Right atrium auricular region (tissue), 2 donors: ENCODE results near the gene SLC25A52. TPM values are rescaled to one million over a fixed set of nuclear protein-coding genes. Genes with fewer than 3 reads are reported as not detected.
A peak's percentile ranks its signal among the peaks of the same experiment; 100 is the strongest.

Experiments used
- DNase-seq: peaks from one replicate; pipeline ENCODE4 v3.0.0-alpha.2; 2019; ENCODE audit warnings: low spot score
- H3K27ac ChIP-seq, 2 donors: fragments of 200-600 bp; sonication (generic); 1 replicate in 1 of 2; 2 replicates in 1 of 2; pipeline ENCODE4 v1.5.1; 2016 to 2019
- H3K27me3 ChIP-seq, 2 donors: fragments of 200-600 bp; sonication (generic); one replicate each; pipeline versions ENCODE4 v1.5.1 to v1.6.0; 2017 to 2019
- H3K36me3 ChIP-seq: fragments of 200-600 bp; sonication (generic); one replicate; pipeline ENCODE4 v1.5.1; 2016
- H3K4me1 ChIP-seq, 2 donors: fragments of 200-600 bp; sonication (generic); one replicate each; pipeline versions ENCODE4 v1.5.1 to v1.6.0; 2017 to 2019
- H3K4me3 ChIP-seq, 2 donors: fragments of 200-600 bp; sonication (generic); 1 replicate in 1 of 2; 2 replicates in 1 of 2; pipeline ENCODE4 v1.5.1; 2017 to 2019; ENCODE audit warnings: mild to moderate bottlenecking in 1 of 2, moderate library complexity in 1 of 2
- H3K9me3 ChIP-seq, 2 donors: fragments of 200-600 bp; sonication (generic); one replicate each; pipeline ENCODE4 v1.5.1; 2019
- total RNA-seq, 2 donors: library from RNA; depleted of rRNA; stranded (reverse); fragments of >200 nt; gene quantifications; one replicate each; pipeline ENCODE4 v1.1.0, GENCODE V29; 2016
- TF ChIP-seq, protein P1 (sequence below), 2 donors: fragments of 200-600 bp; sonication (generic); IDR thresholded peaks; one replicate each; pipeline ENCODE4 v1.5.1; 2019; ENCODE audit warnings: antibody characterized with exemption in 2 of 2

Gene SLC25A52
- total RNA-seq, 2 donors from 2014 or later: not detected

DNA sequence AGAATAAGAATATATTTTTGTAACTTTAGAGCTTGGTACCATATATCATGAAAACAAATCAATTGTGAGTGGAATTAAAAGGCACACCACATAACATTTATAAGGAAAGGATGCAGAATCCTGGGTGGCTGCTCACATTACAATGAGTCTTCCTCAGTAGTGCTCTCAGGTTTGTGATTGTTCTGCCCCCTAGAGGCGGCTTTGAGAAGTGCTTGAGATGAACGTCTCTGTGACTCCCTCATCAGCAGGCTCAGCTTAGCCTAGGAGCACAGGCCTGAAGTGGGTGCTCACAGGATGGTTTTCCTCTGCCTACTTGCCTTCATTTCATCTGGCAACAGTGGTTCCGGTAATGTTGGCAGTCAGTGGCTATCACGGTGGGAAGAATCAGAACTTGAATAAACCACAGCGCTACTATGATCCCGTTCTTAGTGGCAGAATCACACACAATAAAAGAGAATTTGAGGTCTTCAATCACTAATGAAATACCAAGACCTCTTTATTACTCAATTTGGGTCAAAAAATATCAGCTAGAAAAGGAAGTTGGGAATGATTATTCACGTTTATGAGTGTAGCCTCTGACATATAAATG is 38.2 kb downstream of the SLC25A52 start:
- DNase-seq: peak; percentile 92
- H3K27me3 ChIP-seq: no peaks in the 10 kb centered on the region
- H3K36me3 ChIP-seq: no peaks in the 10 kb centered on the region
- H3K4me1 ChIP-seq: peaks cover 0 to 4% of the 10 kb centered on the region in 2 donors
- H3K4me3 ChIP-seq: no peak overlapping the region
- H3K27ac ChIP-seq: no peak overlapping the region
- no peaks in the 10 kb centered on the region for H3K9me3 ChIP-seq
- TF ChIP-seq, protein P1, sequence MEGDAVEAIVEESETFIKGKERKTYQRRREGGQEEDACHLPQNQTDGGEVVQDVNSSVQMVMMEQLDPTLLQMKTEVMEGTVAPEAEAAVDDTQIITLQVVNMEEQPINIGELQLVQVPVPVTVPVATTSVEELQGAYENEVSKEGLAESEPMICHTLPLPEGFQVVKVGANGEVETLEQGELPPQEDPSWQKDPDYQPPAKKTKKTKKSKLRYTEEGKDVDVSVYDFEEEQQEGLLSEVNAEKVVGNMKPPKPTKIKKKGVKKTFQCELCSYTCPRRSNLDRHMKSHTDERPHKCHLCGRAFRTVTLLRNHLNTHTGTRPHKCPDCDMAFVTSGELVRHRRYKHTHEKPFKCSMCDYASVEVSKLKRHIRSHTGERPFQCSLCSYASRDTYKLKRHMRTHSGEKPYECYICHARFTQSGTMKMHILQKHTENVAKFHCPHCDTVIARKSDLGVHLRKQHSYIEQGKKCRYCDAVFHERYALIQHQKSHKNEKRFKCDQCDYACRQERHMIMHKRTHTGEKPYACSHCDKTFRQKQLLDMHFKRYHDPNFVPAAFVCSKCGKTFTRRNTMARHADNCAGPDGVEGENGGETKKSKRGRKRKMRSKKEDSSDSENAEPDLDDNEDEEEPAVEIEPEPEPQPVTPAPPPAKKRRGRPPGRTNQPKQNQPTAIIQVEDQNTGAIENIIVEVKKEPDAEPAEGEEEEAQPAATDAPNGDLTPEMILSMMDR (IDR thresholded peaks at IDR 0.05): peak; percentile 74 to 90

DNA sequence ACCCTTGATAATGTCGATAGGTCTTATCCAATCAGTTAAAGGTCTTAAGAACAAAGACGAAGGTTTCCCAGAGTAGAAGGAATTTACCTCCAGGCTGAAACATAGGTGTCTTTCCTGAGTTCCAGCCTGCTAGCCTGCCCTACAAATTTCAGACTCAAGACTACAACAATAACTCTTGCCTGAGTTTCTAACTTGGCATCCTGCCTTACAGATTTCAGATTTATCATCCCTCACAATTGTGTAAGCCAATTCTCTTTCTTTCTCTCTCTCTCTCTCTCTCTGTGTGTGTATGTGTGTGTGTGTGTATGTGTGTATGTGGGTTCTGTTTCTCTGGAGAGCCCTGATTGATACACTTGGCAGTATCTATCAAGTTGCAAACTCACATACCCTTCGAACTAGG is 39.1 kb downstream of the SLC25A52 start:
- Histone ChIP-seq H3K9me3 (no peaks in the 10 kb centered on the region), H3K27me3 (no peaks in the 10 kb centered on the region), H3K36me3 (no peaks in the 10 kb centered on the region), H3K27ac (no peak overlapping the region), H3K4me3 (no peak overlapping the region), H3K4me1 (peaks cover 0 to 4% of the 10 kb centered on the region in 2 donors)
- TF ChIP-seq, protein P1 (IDR thresholded peaks at IDR 0.05): no peak
- DNase-seq: no peak

DNA sequence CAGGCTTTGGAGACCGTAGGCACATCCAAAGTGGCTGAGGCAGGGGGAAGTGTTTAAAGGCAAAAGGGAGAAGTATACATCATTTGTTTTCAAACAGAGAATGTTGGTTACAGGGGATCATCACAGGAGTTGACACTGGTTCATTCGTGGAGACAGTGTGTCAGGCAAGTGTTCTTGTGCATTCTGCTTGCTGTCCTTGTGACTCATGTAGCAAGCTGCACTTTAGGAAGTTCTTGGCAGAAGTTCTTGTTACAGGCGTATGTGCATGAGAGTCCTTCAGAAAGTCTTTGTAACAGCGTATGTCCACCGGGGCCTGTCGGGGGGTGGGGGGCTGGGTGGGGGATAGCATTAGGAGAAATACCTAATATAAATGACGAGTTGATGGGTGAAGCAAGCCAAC is 39.8 kb downstream of the SLC25A52 start:
- no peaks in the 10 kb centered on the region for H3K9me3 ChIP-seq
- H3K27ac ChIP-seq: no peak overlapping the region
- H3K27me3 ChIP-seq: no peaks in the 10 kb centered on the region
- TF ChIP-seq, protein P1 (IDR thresholded peaks at IDR 0.05): no peak
- no peaks in the 10 kb centered on the region for H3K36me3 ChIP-seq
- no peak for DNase-seq
- no peak overlapping the region for H3K4me3 ChIP-seq
- H3K4me1 ChIP-seq: peaks cover 0 to 4% of the 10 kb centered on the region in 2 donors

GRCh38 chr18:31719363-31720006 is 41.2 kb downstream of the SLC25A52 start:
- Histone ChIP-seq H3K36me3 (no peaks in the 10 kb centered on the region), H3K27ac (no peak overlapping the region), H3K4me1 (no peaks in the 10 kb centered on the region), H3K27me3 (no peaks in the 10 kb centered on the region), H3K4me3 (no peak overlapping the region), H3K9me3 (no peaks in the 10 kb centered on the region)
- DNase-seq: no peak
- TF ChIP-seq, protein P1 (IDR thresholded peaks at IDR 0.05): no peak

DNA sequence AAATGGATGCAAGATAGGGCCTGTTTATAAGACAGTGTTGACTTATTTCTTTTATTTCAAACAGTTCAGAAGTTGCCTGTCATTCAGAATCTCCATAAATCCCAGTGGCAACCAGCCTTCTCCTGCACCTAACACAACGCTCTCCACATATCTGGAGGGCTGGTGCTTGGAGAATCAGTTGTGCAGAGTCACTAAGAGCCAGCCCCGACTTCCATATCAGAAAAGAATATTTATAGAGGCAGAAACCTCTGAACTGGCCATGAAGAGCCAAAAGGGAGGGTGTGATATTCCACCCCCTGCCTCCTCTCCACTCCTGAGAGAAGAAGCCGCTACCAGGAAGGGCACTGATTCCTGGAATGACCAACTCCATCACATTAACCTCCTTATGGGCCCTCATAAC is 42.3 kb downstream of the SLC25A52 start:
- no peaks in the 10 kb centered on the region for H3K4me1 ChIP-seq
- H3K36me3 ChIP-seq: no peaks in the 10 kb centered on the region
- H3K27ac ChIP-seq: no peak overlapping the region
- no peak overlapping the region for H3K4me3 ChIP-seq
- no peaks in the 10 kb centered on the region for H3K9me3 ChIP-seq
- DNase-seq: no peak
- TF ChIP-seq, protein P1 (IDR thresholded peaks at IDR 0.05): no peak
- no peaks in the 10 kb centered on the region for H3K27me3 ChIP-seq
